RWPE2 (cell line): ENCODE results near the gene CDK14.

Source experiments
- ATAC-seq: fragments of 200-7000 bp; cut with Tn5 transposase; 3 replicates; pipeline ENCODE4 v1.9.1; 2021; ENCODE audit warnings: low read depth
- DNase-seq: peaks from one replicate; pipeline ENCODE4 v3.0.0-alpha.2; 2020; ENCODE audit warnings: low spot score
- H3K27ac ChIP-seq: fragments of 450-650 bp; 2 replicates; pipeline ENCODE4 v1.5.1; 2017; ENCODE audit warnings: mild to moderate bottlenecking; ENCODE audit not compliant: poor library complexity, severe bottlenecking
- H3K27me3 ChIP-seq: fragments of 250-450 bp; sonication (Bioruptor Pico); 2 replicates; pipeline ENCODE4 v1.5.1; 2021; ENCODE audit warnings: mild to moderate bottlenecking, moderate library complexity; ENCODE audit not compliant: insufficient read depth, poor library complexity, severe bottlenecking
- H3K36me3 ChIP-seq: fragments of 250-450 bp; sonication (Bioruptor Pico); 2 replicates; pipeline ENCODE4 v1.5.1; 2020; ENCODE audit warnings: low read depth, mild to moderate bottlenecking, moderate library complexity
- H3K4me1 ChIP-seq: fragments of 250-450 bp; sonication (Bioruptor Pico); 2 replicates; pipeline ENCODE4 v1.5.1; 2021; ENCODE audit warnings: mild to moderate bottlenecking, moderate library complexity; ENCODE audit not compliant: insufficient read depth, poor library complexity, severe bottlenecking
- H3K4me3 ChIP-seq: fragments of 250-450 bp; sonication (Bioruptor Pico); 2 replicates; pipeline ENCODE4 v1.5.1; 2021; ENCODE audit warnings: mild to moderate bottlenecking, moderate library complexity; ENCODE audit not compliant: severe bottlenecking
- H3K9me3 ChIP-seq: fragments of 250-450 bp; sonication (Bioruptor Pico); 2 replicates; pipeline ENCODE4 v1.5.1; 2021; ENCODE audit warnings: mild to moderate bottlenecking, moderate library complexity; ENCODE audit not compliant: severe bottlenecking
- CTCF ChIP-seq: fragments of 450-650 bp; IDR thresholded peaks from one replicate; pipeline ENCODE4 v1.5.1; 2017; ENCODE audit warnings: mild to moderate bottlenecking, moderate library complexity; ENCODE audit not compliant: poor library complexity, severe bottlenecking

Gene CDK14

GRCh38 chr7:91019686-91020385 is 423.7 kb downstream of the CDK14 start:
- Histone ChIP-seq H3K4me3 (no peak overlapping the region), H3K36me3 (no peaks in the 10 kb centered on the region), H3K4me1 (no peaks in the 10 kb centered on the region), H3K9me3 (no peaks in the 10 kb centered on the region), H3K27me3 (no peaks in the 10 kb centered on the region), H3K27ac (no peak overlapping the region)
- TF ChIP-seq CTCF = no peak
- ATAC-seq (no peak), DNase-seq (no peak)

- H3K27ac ChIP-seq = no peak overlapping the region
- no peaks in the 10 kb centered on the region for H3K36me3 ChIP-seq
- H3K4me1 ChIP-seq = no peaks in the 10 kb centered on the region
- no peaks in the 10 kb centered on the region for H3K9me3 ChIP-seq
- no peak for TF ChIP-seq CTCF
- no peak for ATAC-seq
- no peak overlapping the region for H3K4me3 ChIP-seq
- no peak for DNase-seq
- H3K27me3 ChIP-seq = no peaks in the 10 kb centered on the region
Measured at GRCh38 chr7:91020636-91021385, 424.7 kb downstream of the CDK14 start.

DNA sequence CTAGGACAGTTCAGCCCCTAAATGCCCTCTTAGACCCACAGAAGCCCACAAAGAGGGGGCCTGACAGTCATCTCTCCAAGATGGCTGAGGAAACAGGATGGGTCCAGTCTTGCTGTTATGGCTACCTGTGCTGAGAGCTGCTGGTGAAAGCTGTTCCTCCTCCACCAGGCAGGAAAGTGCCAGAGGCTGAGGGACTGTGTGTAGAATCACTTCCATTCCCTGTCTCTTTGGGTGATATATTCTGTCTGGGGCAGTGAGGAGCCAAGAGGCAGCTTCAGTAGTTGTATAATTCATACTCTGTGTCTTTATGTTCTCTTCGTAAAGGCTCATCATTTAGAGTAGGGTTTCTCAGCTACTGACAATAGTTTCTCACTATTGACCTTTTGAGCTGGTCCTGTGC is 425.8 kb downstream of the CDK14 start:
- Histone ChIP-seq H3K4me3 (no peak overlapping the region), H3K27ac (no peak overlapping the region), H3K27me3 (no peaks in the 10 kb centered on the region), H3K9me3 (no peaks in the 10 kb centered on the region), H3K36me3 (no peaks in the 10 kb centered on the region), H3K4me1 (no peaks in the 10 kb centered on the region)
- DNase-seq (no peak), ATAC-seq (no peak)
- TF ChIP-seq CTCF = no peak

GRCh38 chr7:91025906-91026390 is 429.8 kb downstream of the CDK14 start:
- Histone ChIP-seq H3K9me3 (no peaks in the 10 kb centered on the region), H3K4me3 (no peak overlapping the region), H3K27ac (no peak overlapping the region), H3K4me1 (no peaks in the 10 kb centered on the region), H3K36me3 (no peaks in the 10 kb centered on the region), H3K27me3 (no peaks in the 10 kb centered on the region)
- TF ChIP-seq CTCF = no peak
- ATAC-seq (no peak), DNase-seq (no peak)

- Histone ChIP-seq H3K27me3 (no peaks in the 10 kb centered on the region), H3K27ac (no peak overlapping the region), H3K9me3 (no peaks in the 10 kb centered on the region), H3K4me1 (no peaks in the 10 kb centered on the region), H3K36me3 (no peaks in the 10 kb centered on the region), H3K4me3 (no peak overlapping the region)
- ATAC-seq (no peak), DNase-seq (no peak)
- TF ChIP-seq CTCF = no peak
Measured at GRCh38 chr7:91029688-91030087, 433.6 kb downstream of the CDK14 start.
